HepG2 (cell line): ENCODE data around the gene CCDC93. TPM values are rescaled to one million over a fixed set of nuclear protein-coding genes. Genes with fewer than 3 reads are reported as not detected.

Experiments used
- FOXP1 ChIP-seq, 2 experiments: fragments of 450-650 bp in 1 of 2; IDR thresholded peaks; 2 replicates each; pipeline ENCODE4 v1.6.1; 2017 to 2018; ENCODE audit warnings: antibody characterized with exemption in 1 of 2
- HNRNPK ChIP-seq: fragments of 200-400 bp; formaldehyde crosslinking; IDR thresholded peaks from 2 replicates; pipeline ENCODE4 v1.6.1; 2018; ENCODE audit warnings: low read length, low read depth, moderate library complexity, mild to moderate bottlenecking; ENCODE audit not compliant: poor library complexity, severe bottlenecking
- HOXA9 ChIP-seq: sonication (generic); formaldehyde crosslinking; IDR thresholded peaks from 2 replicates; pipeline ENCODE4 v1.8.1; 2022; ENCODE audit warnings: missing genetic modification reagents, mild to moderate bottlenecking, moderate library complexity, borderline replicate concordance
- KLF13 ChIP-seq: sonication (generic); formaldehyde crosslinking; IDR thresholded peaks from 2 replicates; pipeline ENCODE4 v1.4.0; 2020; ENCODE audit warnings: mild to moderate bottlenecking, missing genetic modification reagents
- MTF1 ChIP-seq: sonication (generic); formaldehyde crosslinking; IDR thresholded peaks from 2 replicates; pipeline ENCODE4 v1.5.0; 2020; ENCODE audit warnings: missing genetic modification reagents
- PTBP1 ChIP-seq: fragments of 200-400 bp; formaldehyde crosslinking; IDR thresholded peaks from 2 replicates; pipeline ENCODE4 v1.6.1; 2018; ENCODE audit warnings: low read length, low read depth; ENCODE audit not compliant: poor library complexity, severe bottlenecking
- SIN3B ChIP-seq: fragments of 150-350 bp; IDR thresholded peaks from 2 replicates; pipeline ENCODE4 v1.6.1; 2014; ENCODE audit warnings: low read length
- ZNF567 ChIP-seq: sonication (generic); formaldehyde crosslinking; IDR thresholded peaks from 2 replicates; pipeline ENCODE4 v1.8.1; 2023; ENCODE audit warnings: mild to moderate bottlenecking, missing genetic modification reagents, borderline replicate concordance
- polyA plus RNA-seq, 8 experiments: library from polyadenylated mRNA; depleted of rRNA in 3 of 8; stranded (reverse) in 7 of 8; unstranded in 1 of 8; fragments of >200 nt; fragmentation: Illumina TruSeq in 4 of 8; extraction: Trizol in 4 of 8; gene quantifications; 2 replicates each; pipeline versions ENCODE4 v1.2.1 to v1.2.3, GENCODE V29; 2011 to 2016; ENCODE audit warnings: low read depth in 4 of 8, missing spikeins in 1 of 8, mixed read lengths in 1 of 8; ENCODE audit not compliant: insufficient read depth in 1 of 8
- total RNA-seq, 5 experiments: library from RNA; depleted of rRNA; stranded (reverse); fragments of >200 nt; fragmentation: Illumina TruSeq; extraction: Trizol; gene quantifications; 2 replicates each; pipeline ENCODE4 v1.2.3, GENCODE V29; 2016; ENCODE audit warnings: low read depth in 1 of 5
- TF ChIP-seq, protein P1 (sequence below), 2 experiments: sonication (generic) in 1 of 2; formaldehyde crosslinking in 1 of 2; IDR thresholded peaks; 2 replicates each; pipeline versions ENCODE4 v1.5.1 to v1.6.1; 2011 to 2020; ENCODE audit warnings: borderline replicate concordance in 1 of 2, low read depth in 1 of 2, low read length in 1 of 2, mild to moderate bottlenecking in 1 of 2, missing genetic modification reagents in 1 of 2, moderate library complexity in 1 of 2
- TF ChIP-seq, protein P2 (sequence below): sonication (generic); formaldehyde crosslinking; IDR thresholded peaks from 2 replicates; pipeline ENCODE4 v1.5.1; 2020; ENCODE audit warnings: missing genetic modification reagents, mild to moderate bottlenecking, borderline replicate concordance
- TF ChIP-seq, protein P3 (sequence below): sonication (generic); formaldehyde crosslinking; IDR thresholded peaks from 2 replicates; pipeline ENCODE4 v1.5.0; 2020; ENCODE audit warnings: mild to moderate bottlenecking, missing genetic modification reagents, moderate library complexity

Gene CCDC93
- total and polyA plus RNA-seq, 2 of the 13 experiments (the other 11 are each of a cell fraction or from before 2014, with no cell fraction given) = 37.2 to 53.2 TPM

DNA sequence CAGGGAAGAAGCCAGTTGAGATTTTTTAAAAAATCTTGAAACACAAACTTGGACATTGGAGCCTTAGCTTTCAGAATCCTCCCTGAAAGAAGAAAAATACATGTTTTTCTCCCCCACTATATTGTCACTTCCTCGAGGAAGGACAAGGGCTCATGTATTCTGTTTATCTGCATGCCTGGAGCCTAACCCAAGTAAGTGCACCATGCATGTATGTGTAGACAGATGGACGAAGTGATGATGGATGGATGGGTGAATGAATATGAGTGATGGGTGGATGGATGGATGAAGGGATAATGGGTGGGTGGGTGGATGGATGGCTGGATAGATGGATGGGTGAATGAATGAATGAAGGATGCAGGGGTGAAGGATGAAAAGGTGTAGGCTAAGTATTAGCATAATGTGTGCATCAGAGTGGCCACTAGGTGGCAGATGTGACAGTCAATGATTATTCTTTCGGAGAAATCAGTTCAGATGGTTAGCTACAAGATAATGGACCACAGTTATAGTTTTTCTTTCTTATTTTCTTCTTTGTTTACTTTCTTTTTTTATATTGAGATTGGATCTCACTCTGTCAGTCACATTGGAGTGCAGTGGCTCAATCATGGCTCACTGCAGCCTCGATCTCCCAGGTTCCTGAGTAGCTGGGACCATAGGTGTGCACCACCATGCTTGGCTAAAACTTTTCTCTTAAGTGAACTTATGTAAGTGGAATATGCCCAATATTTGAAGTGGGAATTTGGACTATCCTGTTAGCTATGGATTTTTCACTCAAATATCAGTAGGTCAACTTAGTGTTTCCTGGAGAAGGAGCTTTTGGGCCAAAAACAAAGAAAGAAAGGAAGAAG lies 18.5 kb upstream of the CCDC93 start (continued):
- TF ChIP-seq FOXP1 (IDR thresholded peaks at IDR 0.05) (peak; percentile 12; the same call in 1 of the 2 replicates), FOXP1 (CRISPR knock-in tag; IDR thresholded peaks at IDR 0.05) (no peak), HOXA9 (no peak), MTF1 (CRISPR knock-in tag) (no peak), HNRNPK (peak; percentile 51), KLF13 (CRISPR knock-in tag) (no peak), SIN3B (no peak), PTBP1 (no peak), ZNF567 (CRISPR knock-in tag) (no peak)
- TF ChIP-seq, protein P1, sequence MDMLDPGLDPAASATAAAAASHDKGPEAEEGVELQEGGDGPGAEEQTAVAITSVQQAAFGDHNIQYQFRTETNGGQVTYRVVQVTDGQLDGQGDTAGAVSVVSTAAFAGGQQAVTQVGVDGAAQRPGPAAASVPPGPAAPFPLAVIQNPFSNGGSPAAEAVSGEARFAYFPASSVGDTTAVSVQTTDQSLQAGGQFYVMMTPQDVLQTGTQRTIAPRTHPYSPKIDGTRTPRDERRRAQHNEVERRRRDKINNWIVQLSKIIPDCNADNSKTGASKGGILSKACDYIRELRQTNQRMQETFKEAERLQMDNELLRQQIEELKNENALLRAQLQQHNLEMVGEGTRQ (IDR thresholded peaks at IDR 0.05; ENCODE audit: low read depth, low read length) = no peak
- TF ChIP-seq, protein P1 (CRISPR knock-in tag; IDR thresholded peaks at IDR 0.05; ENCODE audit: borderline replicate concordance) = no peak
- TF ChIP-seq, protein P2, sequence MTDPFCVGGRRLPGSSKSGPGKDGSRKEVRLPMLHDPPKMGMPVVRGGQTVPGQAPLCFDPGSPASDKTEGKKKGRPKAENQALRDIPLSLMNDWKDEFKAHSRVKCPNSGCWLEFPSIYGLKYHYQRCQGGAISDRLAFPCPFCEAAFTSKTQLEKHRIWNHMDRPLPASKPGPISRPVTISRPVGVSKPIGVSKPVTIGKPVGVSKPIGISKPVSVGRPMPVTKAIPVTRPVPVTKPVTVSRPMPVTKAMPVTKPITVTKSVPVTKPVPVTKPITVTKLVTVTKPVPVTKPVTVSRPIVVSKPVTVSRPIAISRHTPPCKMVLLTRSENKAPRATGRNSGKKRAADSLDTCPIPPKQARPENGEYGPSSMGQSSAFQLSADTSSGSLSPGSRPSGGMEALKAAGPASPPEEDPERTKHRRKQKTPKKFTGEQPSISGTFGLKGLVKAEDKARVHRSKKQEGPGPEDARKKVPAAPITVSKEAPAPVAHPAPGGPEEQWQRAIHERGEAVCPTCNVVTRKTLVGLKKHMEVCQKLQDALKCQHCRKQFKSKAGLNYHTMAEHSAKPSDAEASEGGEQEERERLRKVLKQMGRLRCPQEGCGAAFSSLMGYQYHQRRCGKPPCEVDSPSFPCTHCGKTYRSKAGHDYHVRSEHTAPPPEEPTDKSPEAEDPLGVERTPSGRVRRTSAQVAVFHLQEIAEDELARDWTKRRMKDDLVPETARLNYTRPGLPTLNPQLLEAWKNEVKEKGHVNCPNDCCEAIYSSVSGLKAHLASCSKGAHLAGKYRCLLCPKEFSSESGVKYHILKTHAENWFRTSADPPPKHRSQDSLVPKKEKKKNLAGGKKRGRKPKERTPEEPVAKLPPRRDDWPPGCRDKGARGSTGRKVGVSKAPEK (CRISPR knock-in tag) = no peak
- TF ChIP-seq, protein P3, sequence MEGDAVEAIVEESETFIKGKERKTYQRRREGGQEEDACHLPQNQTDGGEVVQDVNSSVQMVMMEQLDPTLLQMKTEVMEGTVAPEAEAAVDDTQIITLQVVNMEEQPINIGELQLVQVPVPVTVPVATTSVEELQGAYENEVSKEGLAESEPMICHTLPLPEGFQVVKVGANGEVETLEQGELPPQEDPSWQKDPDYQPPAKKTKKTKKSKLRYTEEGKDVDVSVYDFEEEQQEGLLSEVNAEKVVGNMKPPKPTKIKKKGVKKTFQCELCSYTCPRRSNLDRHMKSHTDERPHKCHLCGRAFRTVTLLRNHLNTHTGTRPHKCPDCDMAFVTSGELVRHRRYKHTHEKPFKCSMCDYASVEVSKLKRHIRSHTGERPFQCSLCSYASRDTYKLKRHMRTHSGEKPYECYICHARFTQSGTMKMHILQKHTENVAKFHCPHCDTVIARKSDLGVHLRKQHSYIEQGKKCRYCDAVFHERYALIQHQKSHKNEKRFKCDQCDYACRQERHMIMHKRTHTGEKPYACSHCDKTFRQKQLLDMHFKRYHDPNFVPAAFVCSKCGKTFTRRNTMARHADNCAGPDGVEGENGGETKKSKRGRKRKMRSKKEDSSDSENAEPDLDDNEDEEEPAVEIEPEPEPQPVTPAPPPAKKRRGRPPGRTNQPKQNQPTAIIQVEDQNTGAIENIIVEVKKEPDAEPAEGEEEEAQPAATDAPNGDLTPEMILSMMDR = peak; percentile 80
